HAP-1 (cell line): ENCODE results near the gene TSSK6.

ENCODE experiments used
- DNase-seq, 2 experiments: peaks; one replicate each; pipeline ENCODE4 v3.0.0-alpha.2; 2016 to 2020; ENCODE audit warnings: low spot score in 2 of 2
- H3K27me3 ChIP-seq: fragments of 250-450 bp; sonication (Bioruptor Pico); 2 replicates; pipeline ENCODE4 v1.5.1; 2020; ENCODE audit warnings: low read depth, mild to moderate bottlenecking, moderate library complexity
- H3K36me3 ChIP-seq: fragments of 250-450 bp; sonication (Bioruptor Pico); replicated peaks from 2 replicates; pipeline ENCODE4 v1.5.1; 2020; ENCODE audit warnings: mild to moderate bottlenecking
- H3K4me1 ChIP-seq: fragments of 250-450 bp; sonication (Bioruptor Pico); 2 replicates; pipeline ENCODE4 v1.5.1; 2020; ENCODE audit warnings: mild to moderate bottlenecking
- H3K4me3 ChIP-seq: fragments of 250-450 bp; sonication (Bioruptor Pico); 2 replicates; pipeline ENCODE4 v1.5.1; 2020; ENCODE audit warnings: mild to moderate bottlenecking, moderate library complexity
- H3K9me3 ChIP-seq: fragments of 250-450 bp; sonication (Bioruptor Pico); 2 replicates; pipeline ENCODE4 v1.5.1; 2020; ENCODE audit warnings: mild to moderate bottlenecking, moderate library complexity
- in situ Hi-C: fragments of 300-500 bp; cut with MboI; formaldehyde crosslinking; loops from 3 replicates; pipeline ENCODE4 v1.14.3; 2020; ENCODE audit warnings: low sequenced_read_pairs, inconsistent platforms, mixed read lengths

Gene TSSK6

GRCh38 chr19:19520989-19521388 is 5.6 kb upstream of the TSSK6 start:
- peaks cover 35% of the 10 kb centered on the region for H3K36me3 ChIP-seq
- peaks cover 6% of the 10 kb centered on the region; the same call in 1 of the 2 replicates for H3K4me1 ChIP-seq
- H3K9me3 ChIP-seq, result no peaks in the 10 kb centered on the region
- in situ Hi-C loops, result no loop called here
- no peak for DNase-seq
- H3K27me3 ChIP-seq, result no peaks in the 10 kb centered on the region
- no peak overlapping the region for H3K4me3 ChIP-seq

- H3K4me3 ChIP-seq, result peak overlapping the region; percentile 82
- peaks cover 10% of the 10 kb centered on the region for H3K4me1 ChIP-seq
- in situ Hi-C loops, result no loop called here
- no peak for DNase-seq
- no peaks in the 10 kb centered on the region for H3K27me3 ChIP-seq
- H3K9me3 ChIP-seq, result no peaks in the 10 kb centered on the region
- H3K36me3 ChIP-seq, result peaks cover 17% of the 10 kb centered on the region
These were observed 1.9 kb upstream of the TSSK6 start for GRCh38 chr19:19517235-19517619.

GRCh38 chr19:19515642-19516519 is 533 bp upstream of the TSSK6 start, which contains the start of gene NDUFA13:
Gene NDUFA13 (plus strand): TSS chr19:19516225. CDS start chr19:19516239, 14 bp downstream.
- in situ Hi-C loops, result no loop called here
- no peaks in the 10 kb centered on the region for H3K27me3 ChIP-seq
- peak within 1 kb of the TSS; percentile 82 for H3K4me3 ChIP-seq
- H3K9me3 ChIP-seq, result no peaks in the 10 kb centered on the region
- DNase-seq, result peak; percentile 80 to 95
- peaks cover 10% of the 10 kb centered on the region for H3K4me1 ChIP-seq
- peaks cover 14% of the 10 kb centered on the region for H3K36me3 ChIP-seq

DNA sequence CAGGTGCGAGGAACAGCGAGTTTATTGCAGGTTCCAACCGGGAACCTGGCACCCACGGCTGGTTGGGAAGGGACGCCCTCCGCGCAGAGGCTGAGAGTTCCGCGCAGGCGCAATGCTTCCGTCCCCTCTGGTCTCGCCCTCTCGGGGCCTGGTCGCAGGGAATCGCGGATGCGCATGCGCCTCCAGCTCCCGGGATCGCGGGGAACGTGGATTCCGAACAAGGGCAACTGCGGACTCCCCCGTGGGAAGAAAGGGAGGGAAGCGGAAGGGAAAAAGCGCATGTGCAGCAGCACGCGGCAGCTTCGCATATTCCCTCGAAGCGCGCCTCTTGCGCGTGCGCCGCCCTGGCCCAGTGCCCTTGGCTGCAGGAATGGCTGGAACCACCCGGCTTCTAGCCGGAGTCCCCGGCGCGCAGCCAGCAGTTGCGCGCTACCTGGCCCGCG is 1.1 kb downstream of the TSSK6 start:
- Histone ChIP-seq H3K27me3 (no peaks in the 10 kb centered on the region), H3K36me3 (peaks cover 1% of the 10 kb centered on the region; the same call in 1 of the 2 replicates), H3K4me3 (no peak overlapping the region), H3K9me3 (no peaks in the 10 kb centered on the region), H3K4me1 (peaks cover 10% of the 10 kb centered on the region)
- DNase-seq, result no peak
- in situ Hi-C loops, result no loop called here

- in situ Hi-C loops, result no loop called here
- H3K4me3 ChIP-seq, result no peak overlapping the region
- H3K9me3 ChIP-seq, result no peaks in the 10 kb centered on the region
- DNase-seq, result no peak
- no peaks in the 10 kb centered on the region for H3K36me3 ChIP-seq
- no peaks in the 10 kb centered on the region for H3K27me3 ChIP-seq
- peaks cover 10% of the 10 kb centered on the region for H3K4me1 ChIP-seq
These were observed 1.7 kb downstream of the TSSK6 start for GRCh38 chr19:19513682-19514081.

- no peaks in the 10 kb centered on the region for H3K27me3 ChIP-seq
- no peak for DNase-seq
- peaks cover 1% of the 10 kb centered on the region; the same call in 1 of the 2 replicates for H3K4me1 ChIP-seq
- peaks cover 14% of the 10 kb centered on the region for H3K36me3 ChIP-seq
- H3K4me3 ChIP-seq, result no peak overlapping the region
- H3K9me3 ChIP-seq, result no peaks in the 10 kb centered on the region
- in situ Hi-C loops, result no loop called here
These were observed 4.9 kb downstream of the TSSK6 start for GRCh38 chr19:19510432-19510831.

DNA sequence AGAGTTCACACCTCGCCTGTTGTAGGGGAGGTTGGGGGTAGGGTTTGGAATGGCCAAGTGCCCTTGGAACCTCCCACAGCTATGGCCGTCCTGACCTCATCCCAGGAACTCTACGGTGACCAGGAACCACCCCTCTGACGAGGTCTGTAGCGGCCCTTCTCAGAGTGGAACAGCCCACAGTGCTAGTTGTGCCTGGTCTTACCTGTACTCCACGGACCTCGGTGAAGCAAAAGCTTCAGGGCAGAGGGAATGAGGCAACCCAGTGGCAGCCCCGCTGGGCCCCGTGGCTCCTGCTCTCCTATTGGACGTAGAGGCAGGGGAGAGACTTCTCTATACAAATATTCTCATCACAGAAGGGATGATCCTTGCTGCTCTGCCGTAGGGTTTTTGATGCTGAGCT is 7.1 kb downstream of the TSSK6 start:
- Histone ChIP-seq H3K4me3 (no peak overlapping the region), H3K9me3 (no peaks in the 10 kb centered on the region), H3K4me1 (no peaks in the 10 kb centered on the region), H3K36me3 (peaks cover 34% of the 10 kb centered on the region), H3K27me3 (no peaks in the 10 kb centered on the region)
- in situ Hi-C loops, result no loop called here
- no peak for DNase-seq

- Histone ChIP-seq H3K27me3 (no peaks in the 10 kb centered on the region), H3K9me3 (no peaks in the 10 kb centered on the region), H3K36me3 (peaks cover 42% of the 10 kb centered on the region), H3K4me1 (no peaks in the 10 kb centered on the region), H3K4me3 (no peak overlapping the region)
- DNase-seq, result no peak
- in situ Hi-C loops, result no loop called here
These were observed 8.0 kb downstream of the TSSK6 start for GRCh38 chr19:19507354-19507753.

DNA sequence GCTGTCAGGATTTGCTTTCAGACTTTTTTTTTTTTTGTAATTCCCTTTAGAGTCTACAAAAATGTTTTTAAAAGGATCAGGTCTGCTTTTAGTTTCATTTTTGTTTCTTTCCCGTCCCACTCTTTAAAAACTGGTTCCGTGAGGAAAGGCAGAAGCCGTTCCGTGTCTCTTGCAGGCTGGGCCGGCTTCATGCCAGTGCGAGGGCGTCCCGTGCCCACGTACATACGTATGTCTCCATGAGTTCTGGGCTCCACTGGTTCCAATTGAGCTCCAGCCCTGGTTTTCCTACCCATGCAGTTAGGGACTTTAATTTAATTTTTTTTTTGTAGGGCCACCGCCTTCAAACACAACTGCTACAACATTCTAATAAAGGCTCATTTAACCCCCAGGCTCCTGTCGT is 8.8 kb downstream of the TSSK6 start:
- no peaks in the 10 kb centered on the region for H3K4me1 ChIP-seq
- in situ Hi-C loops, result no loop called here
- no peaks in the 10 kb centered on the region for H3K27me3 ChIP-seq
- H3K9me3 ChIP-seq, result no peaks in the 10 kb centered on the region
- no peak for DNase-seq
- peaks cover 50% of the 10 kb centered on the region for H3K36me3 ChIP-seq
- H3K4me3 ChIP-seq, result no peak overlapping the region

- no peaks in the 10 kb centered on the region for H3K4me1 ChIP-seq
- H3K4me3 ChIP-seq, result no peak overlapping the region
- DNase-seq, result no peak
- peaks cover 58% of the 10 kb centered on the region for H3K36me3 ChIP-seq
- in situ Hi-C loops, result no loop called here
- no peaks in the 10 kb centered on the region for H3K9me3 ChIP-seq
- no peaks in the 10 kb centered on the region for H3K27me3 ChIP-seq
These were observed 9.6 kb downstream of the TSSK6 start for GRCh38 chr19:19505669-19506326.

DNA sequence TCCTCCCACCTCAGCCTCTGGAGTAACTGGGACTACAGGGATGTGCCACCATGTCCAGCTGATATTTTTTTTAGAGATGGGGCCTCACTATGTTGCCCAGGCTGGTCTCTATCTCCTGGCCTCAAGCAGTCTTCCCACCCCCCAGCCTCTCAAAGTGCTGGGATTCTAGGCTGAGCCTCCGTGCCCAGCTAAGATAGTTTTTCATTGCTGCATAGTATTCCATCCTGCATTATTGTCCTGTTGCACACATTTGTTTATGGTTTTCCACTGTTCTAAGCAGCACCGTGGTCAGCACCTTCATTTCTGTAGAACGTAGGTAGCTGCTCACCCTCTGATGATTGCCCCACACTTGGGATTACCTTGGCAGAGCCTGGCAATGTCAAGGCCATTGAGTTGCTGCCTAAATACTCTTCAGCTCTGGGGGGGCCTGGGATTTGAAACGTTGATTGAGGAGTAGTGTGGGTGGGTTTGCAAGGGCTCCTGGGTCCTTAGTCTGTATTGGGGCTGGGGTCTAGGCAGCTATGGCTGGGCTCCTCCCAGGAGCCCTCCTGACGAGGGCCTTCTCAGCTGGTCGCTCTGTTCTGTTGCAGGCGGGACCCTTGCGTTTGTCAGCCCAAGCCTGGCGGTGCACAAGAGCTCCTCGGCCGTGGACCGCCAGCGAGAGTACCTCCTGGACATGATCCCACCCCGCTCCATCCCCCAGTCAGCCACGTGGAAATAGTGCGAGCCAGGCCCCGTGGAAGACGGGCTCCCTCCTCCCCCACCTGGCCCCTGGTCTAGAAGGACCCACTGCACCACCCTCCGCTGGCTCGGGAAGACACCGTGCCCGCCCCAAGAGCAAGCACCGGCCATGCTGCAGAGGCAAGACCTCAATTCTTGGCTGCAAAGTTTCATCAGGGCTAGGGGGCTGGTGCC is 10.3 kb downstream of the TSSK6 start:
- Histone ChIP-seq H3K4me1 (no peaks in the 10 kb centered on the region), H3K36me3 (peaks cover 64% of the 10 kb centered on the region), H3K9me3 (no peaks in the 10 kb centered on the region), H3K4me3 (no peak overlapping the region), H3K27me3 (no peaks in the 10 kb centered on the region)
- no peak for DNase-seq
- in situ Hi-C loops, result no loop called here

DNA sequence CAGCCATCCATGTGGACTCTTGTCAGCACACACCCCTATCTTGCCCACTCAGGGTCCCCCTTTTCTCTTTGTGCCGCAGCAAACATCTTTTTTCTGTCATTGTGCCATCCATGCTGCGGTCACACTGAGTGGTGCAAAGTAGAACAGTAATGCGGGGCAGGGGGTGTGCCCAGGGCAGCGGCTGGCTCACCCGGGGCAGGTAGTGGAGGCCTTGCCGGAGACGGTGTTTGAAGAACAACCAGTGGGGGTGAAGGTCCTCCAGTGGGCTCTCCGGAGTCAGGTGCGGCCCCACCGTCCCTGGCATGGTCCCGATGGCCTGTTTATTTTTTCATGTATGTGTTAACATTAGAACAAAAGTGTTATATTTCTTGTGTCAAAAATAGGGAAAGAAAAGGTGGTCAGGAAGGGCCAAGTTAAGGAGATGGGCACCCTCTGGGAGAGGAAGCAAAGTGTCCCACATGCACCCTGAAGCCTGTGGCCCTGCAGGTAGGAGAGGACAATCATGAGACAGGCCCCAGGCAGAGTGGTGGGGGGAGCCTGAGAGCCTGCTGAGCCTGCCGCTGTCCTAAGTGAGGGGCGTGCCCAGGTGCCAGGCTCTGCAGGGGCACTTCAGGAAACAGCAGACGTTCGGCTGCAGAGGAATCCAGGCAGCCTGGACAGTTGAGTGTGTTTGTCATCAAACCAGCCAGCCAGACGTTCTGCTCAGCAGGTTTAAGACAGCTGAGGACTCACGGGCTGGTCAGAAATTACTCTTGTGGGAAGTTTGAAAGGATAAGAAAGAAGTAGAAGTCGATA is 12.3 kb downstream of the TSSK6 start:
- Histone ChIP-seq H3K4me1 (no peaks in the 10 kb centered on the region), H3K27me3 (no peaks in the 10 kb centered on the region), H3K4me3 (no peak overlapping the region), H3K36me3 (peaks cover 83% of the 10 kb centered on the region), H3K9me3 (no peaks in the 10 kb centered on the region)
- DNase-seq, result no peak
- in situ Hi-C loops, result no loop called here

DNA sequence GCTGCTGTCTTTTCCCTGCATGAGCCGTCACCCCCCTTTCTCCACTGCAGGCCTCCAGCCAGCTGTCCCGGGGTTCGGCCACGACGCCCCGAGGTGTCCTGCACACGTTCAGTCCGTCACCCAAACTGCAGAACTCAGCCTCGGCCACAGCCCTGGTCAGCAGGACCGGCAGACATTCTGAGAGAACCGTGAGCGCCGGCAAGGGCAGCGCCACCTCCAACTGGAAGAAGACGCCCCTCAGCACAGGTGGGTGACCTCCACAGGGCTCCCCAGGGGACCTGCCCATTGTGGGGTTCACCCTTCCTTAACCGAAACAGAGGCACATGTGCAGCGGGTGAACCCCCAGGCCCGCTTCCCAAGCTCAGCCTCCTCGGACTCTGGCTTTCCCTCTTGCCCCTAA is 13.1 kb downstream of the TSSK6 start:
- Histone ChIP-seq H3K27me3 (no peaks in the 10 kb centered on the region), H3K36me3 (peaks cover 89% of the 10 kb centered on the region), H3K4me3 (no peak overlapping the region), H3K9me3 (no peaks in the 10 kb centered on the region), H3K4me1 (no peaks in the 10 kb centered on the region)
- no peak for DNase-seq
- in situ Hi-C loops, result no loop called here
